Activated T-helper 2 cell treated with anti-CD3 and anti-CD28 coated beads, Interferon-gamma antibody, Interleukin-2, Interleukin-4, amounts not matched to agents 10 μg/mL and 5 μg/mL and 100 μg/mL, durations not matched to agents 14 hours and 24 hours and 36 hours (primary cell): ENCODE measurements around the gene LMOD3. TPM values are rescaled to one million over a fixed set of nuclear protein-coding genes. Genes with fewer than 3 reads are reported as not detected.

ENCODE experiments used
- DNase-seq: peaks from one replicate; pipeline ENCODE4 v3.0.0; 2021; ENCODE audit warnings: low spot score
- H3K27ac Mint-ChIP-seq: one replicate; pipeline ENCODE4 v1.8.0; 2021; ENCODE audit warnings: mixed read lengths
- H3K27me3 Mint-ChIP-seq: one replicate; pipeline ENCODE4 v1.8.0; 2021; ENCODE audit warnings: low read depth, mixed read lengths
- H3K36me3 Mint-ChIP-seq: one replicate; pipeline ENCODE4 v1.8.0; 2021; ENCODE audit warnings: low read depth, mixed read lengths
- H3K4me1 Mint-ChIP-seq: one replicate; pipeline ENCODE4 v1.8.0; 2021; ENCODE audit warnings: low read depth, mixed read lengths
- H3K4me3 Mint-ChIP-seq: one replicate; pipeline ENCODE4 v1.8.0; 2021; ENCODE audit warnings: low read depth, mild to moderate bottlenecking, moderate library complexity, mixed read lengths
- H3K9me3 Mint-ChIP-seq: one replicate; pipeline ENCODE4 v1.8.0; 2021; ENCODE audit warnings: mixed read lengths
- intact Hi-C: fragments of 100-400 bp; cut with micrococcal nuclease; formaldehyde crosslinking; loops from one replicate; pipeline ENCODE4 v1.15.1; 2023
- total RNA-seq: library from RNA; stranded (reverse); gene quantifications from 2 replicates; pipeline ENCODE4 v1.2.3, GENCODE V29; 2022

The LMOD3 gene
- total RNA-seq, 1 donor from 2014 or later, result not detected

- no peak overlapping the region for H3K27ac Mint-ChIP-seq
- intact Hi-C loops, result no loop called here
- no peaks in the 10 kb centered on the region for H3K36me3 Mint-ChIP-seq
- peaks cover 2% of the 10 kb centered on the region for H3K4me1 Mint-ChIP-seq
- no peak for DNase-seq
- no peaks in the 10 kb centered on the region for H3K9me3 Mint-ChIP-seq
- peaks cover 28% of the 10 kb centered on the region for H3K27me3 Mint-ChIP-seq
- H3K4me3 Mint-ChIP-seq, result no peak overlapping the region
These were observed 20.5 kb upstream of the LMOD3 start for GRCh38 chr3:69142797-69143454.

- intact Hi-C loops, result no loop called here
- DNase-seq, result no peak
- Mint-ChIP-seq H3K36me3 (no peaks in the 10 kb centered on the region), H3K9me3 (no peaks in the 10 kb centered on the region), H3K27ac (no peak overlapping the region), H3K27me3 (peaks cover 28% of the 10 kb centered on the region), H3K4me3 (no peak overlapping the region), H3K4me1 (peaks cover 2% of the 10 kb centered on the region)
These were observed 19.7 kb upstream of the LMOD3 start for GRCh38 chr3:69142090-69142489.

- intact Hi-C loops, result no loop called here
- no peaks in the 10 kb centered on the region for H3K9me3 Mint-ChIP-seq
- no peak overlapping the region for H3K27ac Mint-ChIP-seq
- peaks cover 30% of the 10 kb centered on the region for H3K27me3 Mint-ChIP-seq
- H3K36me3 Mint-ChIP-seq, result no peaks in the 10 kb centered on the region
- DNase-seq, result no peak
- no peak overlapping the region for H3K4me3 Mint-ChIP-seq
- H3K4me1 Mint-ChIP-seq, result peaks cover 2% of the 10 kb centered on the region
These were observed 18.9 kb upstream of the LMOD3 start for GRCh38 chr3:69141313-69141712.

GRCh38 chr3:69137412-69137811 lies 15.0 kb upstream of the LMOD3 start:
- Mint-ChIP-seq H3K9me3 (no peaks in the 10 kb centered on the region), H3K4me1 (peaks cover 2% of the 10 kb centered on the region), H3K27me3 (peaks cover 25% of the 10 kb centered on the region), H3K27ac (no peak overlapping the region), H3K36me3 (no peaks in the 10 kb centered on the region), H3K4me3 (no peak overlapping the region)
- no peak for DNase-seq
- intact Hi-C loops, result no loop called here

- H3K27me3 Mint-ChIP-seq, result peaks cover 23% of the 10 kb centered on the region
- no peaks in the 10 kb centered on the region for H3K9me3 Mint-ChIP-seq
- no peaks in the 10 kb centered on the region for H3K36me3 Mint-ChIP-seq
- no peaks in the 10 kb centered on the region for H3K4me1 Mint-ChIP-seq
- no peak for DNase-seq
- intact Hi-C loops, result no loop called here
- H3K4me3 Mint-ChIP-seq, result no peak overlapping the region
- no peak overlapping the region for H3K27ac Mint-ChIP-seq
These were observed 14.6 kb upstream of the LMOD3 start for GRCh38 chr3:69137005-69137404.

- Mint-ChIP-seq H3K9me3 (no peaks in the 10 kb centered on the region), H3K27ac (no peak overlapping the region), H3K27me3 (peaks cover 11% of the 10 kb centered on the region), H3K36me3 (no peaks in the 10 kb centered on the region), H3K4me3 (no peak overlapping the region), H3K4me1 (peaks cover 3% of the 10 kb centered on the region)
- no peak for DNase-seq
- intact Hi-C loops, result no loop called here
These were observed 8.3 kb upstream of the LMOD3 start for GRCh38 chr3:69130689-69131088.

- Mint-ChIP-seq H3K36me3 (no peaks in the 10 kb centered on the region), H3K9me3 (no peaks in the 10 kb centered on the region), H3K27me3 (peaks cover 11% of the 10 kb centered on the region), H3K27ac (no peak overlapping the region), H3K4me1 (peaks cover 3% of the 10 kb centered on the region), H3K4me3 (no peak overlapping the region)
- intact Hi-C loops, result no loop called here
- no peak for DNase-seq
These were observed 7.1 kb upstream of the LMOD3 start for GRCh38 chr3:69129531-69129930.

- Mint-ChIP-seq H3K9me3 (no peaks in the 10 kb centered on the region), H3K27me3 (peaks cover 15% of the 10 kb centered on the region), H3K27ac (no peak overlapping the region), H3K36me3 (no peaks in the 10 kb centered on the region), H3K4me3 (no peak overlapping the region), H3K4me1 (peaks cover 3% of the 10 kb centered on the region)
- intact Hi-C loops, result no loop called here
- DNase-seq, result no peak
These were observed 6.1 kb upstream of the LMOD3 start for GRCh38 chr3:69128509-69128908.

GRCh38 chr3:69126999-69127398 lies 4.6 kb upstream of the LMOD3 start:
- H3K4me3 Mint-ChIP-seq, result no peak overlapping the region
- no peaks in the 10 kb centered on the region for H3K36me3 Mint-ChIP-seq
- H3K4me1 Mint-ChIP-seq, result peaks cover 3% of the 10 kb centered on the region
- DNase-seq, result no peak
- peaks cover 15% of the 10 kb centered on the region for H3K27me3 Mint-ChIP-seq
- H3K27ac Mint-ChIP-seq, result no peak overlapping the region
- no peaks in the 10 kb centered on the region for H3K9me3 Mint-ChIP-seq
- intact Hi-C loops, result no loop called here

GRCh38 chr3:69126216-69126615 lies 3.8 kb upstream of the LMOD3 start:
- H3K36me3 Mint-ChIP-seq, result no peaks in the 10 kb centered on the region
- intact Hi-C loops, result no loop called here

GRCh38 chr3:69121950-69122349 lies 445 bp downstream of the LMOD3 start:
- Mint-ChIP-seq H3K9me3 (no peaks in the 10 kb centered on the region), H3K27ac (no peak overlapping the region), H3K4me3 (no peak overlapping the region), H3K36me3 (no peaks in the 10 kb centered on the region), H3K27me3 (peaks cover 11% of the 10 kb centered on the region), H3K4me1 (peaks cover 4% of the 10 kb centered on the region)
- no peak for DNase-seq
- intact Hi-C loops, result loop anchor here (1.0 to 5.0 kb wide), 3 partner anchors 40 to 305 kb away; no protein-coding TSS in a partner anchor

More at GRCh38 chr3:69126216-69126615, 3.8 kb upstream of the LMOD3 start:
- H3K4me1 Mint-ChIP-seq, result peaks cover 3% of the 10 kb centered on the region
- H3K4me3 Mint-ChIP-seq, result no peak overlapping the region
- no peaks in the 10 kb centered on the region for H3K9me3 Mint-ChIP-seq
- peaks cover 15% of the 10 kb centered on the region for H3K27me3 Mint-ChIP-seq
- DNase-seq, result no peak
- no peak overlapping the region for H3K27ac Mint-ChIP-seq

- intact Hi-C loops, result loop anchor here (1.0 to 5.0 kb wide), 3 partner anchors 41 to 306 kb away; no protein-coding TSS in a partner anchor
- Mint-ChIP-seq H3K9me3 (no peaks in the 10 kb centered on the region), H3K4me3 (no peak overlapping the region), H3K36me3 (no peaks in the 10 kb centered on the region), H3K27me3 (peaks cover 9% of the 10 kb centered on the region), H3K27ac (no peak overlapping the region), H3K4me1 (peaks cover 4% of the 10 kb centered on the region)
- DNase-seq, result no peak
These were observed 882 bp downstream of the LMOD3 start for GRCh38 chr3:69121513-69121912.

GRCh38 chr3:69120879-69121464 lies 1.4 kb downstream of the LMOD3 start:
- H3K36me3 Mint-ChIP-seq, result no peaks in the 10 kb centered on the region
- DNase-seq, result peak; percentile 69
- H3K9me3 Mint-ChIP-seq, result no peaks in the 10 kb centered on the region
- H3K4me1 Mint-ChIP-seq, result peaks cover 4% of the 10 kb centered on the region
- intact Hi-C loops, result loop anchor here (1.0 to 5.0 kb wide), 3 partner anchors 41 to 306 kb away; no protein-coding TSS in a partner anchor
- H3K4me3 Mint-ChIP-seq, result no peak overlapping the region
- peaks cover 5% of the 10 kb centered on the region for H3K27me3 Mint-ChIP-seq
- no peak overlapping the region for H3K27ac Mint-ChIP-seq
